ELF-1 (cell line): ENCODE measurements around the gene OR10K1.
"Not testable (repeated sequence)": the region's sequence is repeated elsewhere in the genome, so short reads cannot be mapped to it uniquely, and the experiment has no call there.

ENCODE experiments used
- DNase-seq: peaks from one replicate; pipeline ENCODE4 v3.0.0-alpha.2; 2016; ENCODE audit warnings: low read depth, low spot score

OR10K1 gene, protein sequence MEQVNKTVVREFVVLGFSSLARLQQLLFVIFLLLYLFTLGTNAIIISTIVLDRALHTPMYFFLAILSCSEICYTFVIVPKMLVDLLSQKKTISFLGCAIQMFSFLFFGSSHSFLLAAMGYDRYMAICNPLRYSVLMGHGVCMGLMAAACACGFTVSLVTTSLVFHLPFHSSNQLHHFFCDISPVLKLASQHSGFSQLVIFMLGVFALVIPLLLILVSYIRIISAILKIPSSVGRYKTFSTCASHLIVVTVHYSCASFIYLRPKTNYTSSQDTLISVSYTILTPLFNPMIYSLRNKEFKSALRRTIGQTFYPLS

DNA sequence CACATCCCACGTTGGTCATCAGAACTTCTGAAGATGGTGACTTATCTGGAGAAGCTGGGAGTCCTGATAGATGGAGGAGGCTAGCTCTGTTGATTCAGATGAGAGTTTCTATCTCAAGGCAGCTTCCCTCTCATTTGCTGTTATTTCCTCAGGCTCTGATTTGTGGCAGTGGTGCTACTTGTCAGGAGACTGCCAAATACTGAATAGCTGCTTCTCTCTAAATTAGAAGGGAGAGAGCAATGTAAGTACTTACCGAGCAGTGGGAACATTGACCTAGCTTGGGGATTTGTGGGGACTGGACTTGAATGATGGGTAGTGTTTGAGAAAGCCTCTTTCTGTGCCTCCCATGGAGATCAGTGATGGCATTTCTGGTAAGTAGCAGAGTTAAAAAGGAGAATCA is at the start of gene OR10K1:
OR10K1 (plus strand) TSS at position 301 of the 400 bp plus-strand sequence. CDS start 3,728 bp downstream, outside the sequence.
- no peak for DNase-seq

DNA sequence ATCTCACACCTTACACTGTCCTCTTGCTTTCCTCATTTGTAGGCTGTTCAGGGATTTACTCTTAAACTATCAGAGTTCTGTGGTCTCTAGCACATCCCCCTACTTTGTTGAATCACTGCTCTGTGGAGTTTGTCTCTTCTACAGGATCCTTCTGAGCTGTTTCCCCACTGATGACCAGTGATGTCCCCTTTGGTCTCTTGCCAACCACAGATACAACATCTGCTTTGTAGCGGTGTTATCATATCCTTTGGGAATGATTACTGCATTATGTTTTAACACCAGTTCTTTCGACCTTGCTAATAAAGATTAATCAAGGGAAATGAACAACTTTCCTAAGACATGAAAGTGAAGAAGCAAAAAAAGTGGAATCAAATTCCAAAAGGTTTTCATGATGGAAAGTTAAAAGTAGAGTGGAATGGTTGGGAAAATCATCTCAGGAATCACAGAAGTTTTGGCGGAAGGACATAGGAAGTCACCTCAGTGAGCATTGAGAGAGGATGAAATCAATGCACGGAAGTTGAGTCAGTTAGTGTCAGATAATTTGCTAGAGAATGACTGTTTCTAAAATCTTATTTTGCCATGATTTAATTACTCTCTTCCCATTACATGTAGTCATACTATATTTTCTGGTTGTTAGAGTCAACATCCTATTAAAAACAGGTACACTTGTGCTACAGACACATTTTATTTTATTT is 46.8 kb upstream of the OR10K1 start:
- DNase-seq = no peak

DNA sequence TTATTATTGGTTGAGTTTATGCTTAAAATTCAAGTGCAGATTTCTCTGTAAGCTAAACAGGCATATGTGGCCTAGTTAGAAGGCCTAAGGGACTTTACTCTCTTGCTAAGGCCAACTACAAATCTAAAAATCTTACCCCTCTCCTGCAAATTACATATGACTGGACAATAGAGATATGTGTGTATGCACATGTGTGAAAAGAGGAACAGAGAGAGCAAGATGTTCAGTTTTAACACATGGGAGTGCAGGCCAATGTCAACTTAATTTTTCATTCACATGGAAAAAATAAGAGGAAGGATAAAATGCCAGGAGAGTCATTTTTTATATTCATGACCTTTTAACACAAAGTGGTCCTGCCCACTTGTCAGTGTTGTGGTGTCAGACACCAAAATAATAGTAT is 44.0 kb upstream of the OR10K1 start:
- no peak for DNase-seq

DNA sequence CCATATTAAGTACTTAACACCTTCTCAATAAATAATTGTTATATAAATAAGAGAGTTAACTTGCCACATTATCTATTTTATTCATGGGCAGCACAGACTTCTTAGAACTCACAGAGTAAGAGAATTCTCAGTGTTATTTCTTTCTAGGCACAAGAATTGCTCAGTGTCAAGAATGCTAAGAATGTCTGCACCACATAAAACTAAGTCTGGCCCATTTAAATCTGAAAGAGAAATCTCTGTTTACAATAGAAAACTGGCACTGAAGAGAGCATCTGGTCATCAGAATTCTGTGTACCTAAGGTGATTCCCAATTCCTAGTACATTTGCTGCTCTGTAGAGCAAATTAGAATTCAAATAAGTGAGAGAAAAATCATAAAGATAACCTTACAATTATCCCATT is 39.4 kb upstream of the OR10K1 start:
- peak; percentile 1 for DNase-seq

DNA sequence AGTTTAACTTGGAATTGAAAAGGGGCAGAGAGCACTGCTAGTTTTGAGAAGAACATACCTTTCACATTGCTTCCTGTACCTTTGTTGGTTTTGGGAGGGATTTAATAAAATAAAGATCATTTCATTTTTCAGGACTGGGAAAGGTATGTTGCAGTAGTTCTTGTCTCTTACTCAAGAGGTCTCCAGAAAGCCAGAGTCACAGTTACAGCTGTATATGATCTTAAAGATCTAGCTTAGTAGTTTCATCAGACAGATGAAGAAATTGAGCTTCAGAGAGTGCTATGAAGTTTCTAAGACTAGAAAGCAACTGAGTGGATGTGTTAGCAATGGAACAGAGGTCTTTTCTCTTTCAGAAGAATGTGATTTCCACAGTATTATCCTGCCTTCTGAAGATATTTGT is 36.6 kb upstream of the OR10K1 start:
- DNase-seq = no peak

DNA sequence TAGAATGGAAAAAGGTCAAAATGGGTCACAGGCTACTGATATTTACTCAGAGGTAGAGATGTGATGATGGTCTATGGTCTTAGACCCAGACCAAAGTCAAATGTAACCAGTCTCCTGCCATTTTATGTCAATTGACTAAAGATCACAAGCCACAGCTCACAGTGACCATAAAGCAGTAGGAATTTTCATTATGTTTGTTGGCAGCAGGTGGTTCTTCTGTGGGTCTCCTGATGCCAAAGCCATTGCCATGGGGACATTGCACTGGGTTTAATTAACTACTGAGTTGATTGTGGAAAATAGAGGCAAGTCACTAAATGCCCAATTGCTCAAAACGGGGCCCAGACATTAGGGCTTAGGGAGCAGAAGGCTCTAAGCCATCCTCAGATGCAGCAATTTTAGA is 35.5 kb upstream of the OR10K1 start, which contains the start of gene OR10K2:
OR10K2 (minus strand) TSS at position 101 of the 400 bp plus-strand sequence. CDS start 5,371 bp downstream, outside the sequence.
- DNase-seq = no peak

DNA sequence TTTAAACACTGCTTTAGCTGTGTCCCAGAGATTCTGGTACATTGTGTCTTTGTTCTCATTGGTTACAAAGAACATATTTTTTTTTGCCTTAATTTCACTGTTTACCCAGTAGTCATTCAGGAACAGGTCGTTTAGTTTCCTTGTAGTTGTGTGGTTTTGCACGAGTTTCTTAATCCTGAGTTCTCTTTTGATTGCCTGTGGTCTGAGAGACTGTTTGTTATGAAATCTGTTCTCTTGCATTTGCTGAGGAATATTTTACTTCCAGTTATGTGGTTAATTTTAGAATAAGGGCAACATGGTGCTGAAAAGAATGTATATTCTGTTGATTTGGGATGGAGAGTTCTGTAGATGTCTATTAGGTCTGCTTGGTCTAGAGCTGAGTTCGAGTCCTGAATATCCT is 31.5 kb upstream of the OR10K1 start:
- DNase-seq = not testable (repeated sequence)

DNA sequence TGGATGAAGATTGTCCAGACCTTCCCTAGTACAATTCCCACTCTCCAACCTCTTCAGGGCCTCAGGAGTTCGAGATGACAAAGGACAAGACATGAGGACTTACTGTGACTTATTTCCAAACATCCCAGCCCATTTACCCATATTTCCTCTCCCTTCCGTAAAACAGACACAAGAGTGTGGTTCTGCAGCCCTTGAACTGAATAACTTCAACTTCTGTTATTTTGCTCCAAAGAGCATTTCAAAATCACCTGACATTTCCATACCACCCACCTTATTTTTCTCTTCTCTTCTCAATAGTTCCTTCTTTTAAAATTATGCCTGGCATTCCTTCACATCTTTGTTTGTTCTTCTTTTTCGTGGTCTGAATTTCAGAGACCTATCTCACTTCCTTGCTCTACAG is 26.9 kb upstream of the OR10K1 start:
- no peak for DNase-seq

DNA sequence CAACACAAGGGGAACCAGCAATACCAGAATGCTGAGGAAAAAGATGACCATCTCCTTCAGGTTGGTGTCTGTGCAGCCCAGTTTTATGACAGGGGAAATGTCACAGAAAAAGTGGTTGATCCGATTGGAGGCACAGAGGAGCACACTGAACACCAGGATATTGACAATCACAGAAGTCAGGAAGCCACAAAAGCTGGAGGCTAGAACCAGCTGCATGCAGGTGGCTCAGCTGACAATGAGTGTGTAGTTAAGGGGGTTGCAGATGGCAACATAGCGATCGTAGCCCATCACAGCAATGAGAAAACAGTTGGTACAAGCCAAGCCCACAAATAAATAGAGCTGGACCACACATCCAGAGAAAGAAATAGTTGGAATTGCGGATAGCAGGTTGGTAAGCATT is 16.3 kb upstream of the OR10K1 start:
- no peak for DNase-seq

DNA sequence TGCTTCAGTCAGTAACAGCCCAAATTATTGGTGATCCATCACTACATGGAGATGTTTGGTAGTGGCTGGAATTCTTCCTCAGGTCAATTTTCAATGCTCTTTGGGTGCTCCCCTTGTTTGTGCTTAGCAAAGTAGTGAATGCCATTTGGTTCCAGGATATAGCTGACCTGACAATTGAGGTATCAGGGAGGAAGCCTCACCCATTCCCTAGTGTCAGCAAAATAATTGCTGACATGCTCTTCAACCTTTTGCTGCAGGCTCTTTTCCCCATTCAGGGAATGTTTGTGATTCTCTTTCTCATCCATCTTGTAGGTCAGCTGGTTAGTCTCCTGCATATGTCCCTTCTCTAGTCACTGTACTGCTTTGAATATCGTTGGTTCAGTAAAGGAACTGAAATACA is 7.1 kb upstream of the OR10K1 start:
- DNase-seq = peak; percentile 16

DNA sequence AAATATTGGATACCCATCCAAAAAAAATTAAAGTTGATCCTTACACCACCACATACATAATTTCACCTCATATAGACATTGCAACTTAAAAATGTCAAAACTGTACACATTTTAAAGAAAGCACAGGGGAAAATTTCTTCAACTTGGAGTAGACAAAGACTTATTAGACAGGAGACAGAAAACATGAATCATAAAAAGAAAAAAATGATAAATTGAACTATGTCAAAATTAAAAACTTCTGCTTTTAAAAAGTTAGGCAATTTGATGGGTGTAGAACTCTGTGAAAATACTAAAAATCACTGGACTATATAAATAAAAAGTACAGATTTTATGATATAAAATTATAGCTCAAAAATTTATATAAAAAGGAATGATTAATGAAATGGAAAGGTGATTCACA is 4.4 kb upstream of the OR10K1 start:
- no peak for DNase-seq

DNA sequence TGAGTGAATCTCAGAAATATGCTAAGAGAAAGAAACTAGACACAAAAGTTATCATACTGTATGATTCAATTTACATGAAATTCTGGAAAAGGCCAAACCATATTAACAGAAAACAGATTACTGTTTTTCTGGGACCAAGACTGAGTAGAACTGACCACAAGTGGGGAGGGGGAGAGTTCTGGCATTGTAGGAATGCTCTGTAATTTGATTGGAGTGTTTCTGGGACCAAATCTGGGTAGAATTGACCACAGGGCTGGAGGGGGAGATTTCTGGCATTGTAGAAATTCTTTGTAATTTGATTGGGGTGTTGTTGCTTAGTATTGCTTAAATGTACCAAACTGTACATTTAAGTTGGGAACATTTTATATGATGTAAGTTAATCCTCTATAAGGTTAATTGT is 3.4 kb upstream of the OR10K1 start:
- DNase-seq = no peak

DNA sequence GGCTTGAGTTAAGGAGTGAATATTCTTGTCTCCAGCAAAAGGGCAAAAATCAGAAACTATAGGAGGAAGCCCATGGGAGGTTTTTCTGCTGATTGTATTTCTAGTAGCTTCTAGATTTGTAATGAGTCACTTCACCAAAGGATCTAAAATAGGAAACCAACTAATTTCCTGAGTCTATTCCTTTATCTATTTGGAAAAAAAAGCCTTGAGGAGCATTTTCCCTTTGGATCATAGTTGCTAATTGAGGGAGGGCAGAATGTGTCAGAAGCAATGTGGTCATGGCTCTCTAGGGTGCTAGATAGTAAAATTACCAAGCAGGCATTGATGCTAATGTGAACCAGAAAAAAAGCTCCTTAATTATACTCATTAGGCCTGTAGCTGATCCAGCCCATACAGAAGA is 10.3 kb downstream of the OR10K1 start, which contains the start of gene OR10R2:
OR10R2 (plus strand) TSS at position 301 of the 400 bp plus-strand sequence. CDS start 106 bp downstream, outside the sequence.
- DNase-seq = no peak

DNA sequence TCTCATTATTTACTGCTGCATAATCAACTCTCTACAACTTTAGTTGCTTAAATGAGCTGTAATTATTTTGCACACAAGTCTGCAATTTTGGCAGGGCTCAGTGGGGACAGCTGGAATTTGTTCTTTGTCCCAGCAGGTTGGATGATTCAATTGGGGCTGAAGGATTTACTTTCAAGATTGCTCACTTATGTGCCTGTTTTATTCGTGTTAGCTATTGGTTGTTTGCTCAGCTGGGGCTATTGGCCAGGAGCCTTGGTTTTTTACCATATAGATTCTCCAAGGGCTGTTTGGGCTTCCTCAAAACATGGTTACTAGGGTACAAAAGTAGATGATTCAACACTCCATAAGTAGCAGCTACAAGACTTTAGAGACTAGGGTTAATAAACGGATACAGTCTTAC is 23.8 kb downstream of the OR10K1 start:
- DNase-seq = no peak

DNA sequence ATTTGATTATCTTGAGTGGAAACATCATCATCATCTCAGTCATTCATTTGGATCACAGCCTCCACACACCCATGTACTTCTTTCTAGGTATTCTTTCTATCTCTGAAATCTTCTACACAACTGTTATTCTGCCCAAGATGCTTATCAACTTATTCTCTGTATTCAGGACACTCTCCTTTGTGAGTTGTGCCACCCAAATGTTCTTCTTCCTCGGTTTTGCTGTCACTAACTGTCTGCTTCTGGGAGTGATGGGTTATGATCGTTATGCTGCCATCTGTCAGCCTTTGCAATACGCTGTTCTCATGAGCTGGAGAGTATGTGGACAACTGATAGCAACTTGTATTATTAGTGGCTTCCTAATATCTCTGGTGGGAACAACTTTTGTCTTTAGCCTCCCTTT is 29.7 kb downstream of the OR10K1 start:
- no peak for DNase-seq

DNA sequence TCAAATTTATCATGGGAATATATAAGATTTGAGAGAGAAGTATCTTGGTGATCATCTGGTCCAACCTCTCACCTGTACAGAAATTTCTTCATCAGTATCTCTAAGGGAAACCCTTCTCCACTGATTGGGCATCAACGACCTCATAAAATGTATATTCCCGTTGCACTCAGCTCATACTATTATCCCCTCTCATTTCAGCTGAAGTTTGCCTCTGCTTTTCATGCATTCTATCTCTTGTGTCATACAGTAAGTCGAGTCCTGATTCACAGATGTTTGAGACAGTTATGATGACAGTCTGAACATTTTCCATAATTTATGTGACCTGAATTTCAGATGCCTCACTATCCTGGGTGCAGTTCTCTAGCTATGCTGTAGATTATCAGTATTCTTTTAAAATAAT is 31.4 kb downstream of the OR10K1 start:
- DNase-seq = no peak

DNA sequence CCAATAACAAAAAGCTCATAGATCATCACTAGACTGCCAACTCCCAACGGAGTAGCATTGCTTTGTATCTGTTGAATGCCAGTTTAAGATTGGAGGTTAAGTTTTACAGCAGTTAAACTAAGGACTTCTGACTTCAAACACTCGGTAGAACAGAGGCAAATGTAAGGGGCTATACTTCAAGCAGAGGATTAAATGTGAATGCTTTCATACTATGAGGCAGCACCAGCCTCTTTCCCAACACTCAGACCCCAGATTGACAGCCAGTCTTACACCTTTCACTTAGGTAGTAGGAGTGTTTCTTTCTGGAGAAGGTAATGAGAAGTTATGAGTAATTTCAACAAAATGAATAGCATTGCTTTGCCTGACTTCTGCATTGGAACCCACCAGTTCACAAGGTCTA is 33.2 kb downstream of the OR10K1 start:
- no peak for DNase-seq

DNA sequence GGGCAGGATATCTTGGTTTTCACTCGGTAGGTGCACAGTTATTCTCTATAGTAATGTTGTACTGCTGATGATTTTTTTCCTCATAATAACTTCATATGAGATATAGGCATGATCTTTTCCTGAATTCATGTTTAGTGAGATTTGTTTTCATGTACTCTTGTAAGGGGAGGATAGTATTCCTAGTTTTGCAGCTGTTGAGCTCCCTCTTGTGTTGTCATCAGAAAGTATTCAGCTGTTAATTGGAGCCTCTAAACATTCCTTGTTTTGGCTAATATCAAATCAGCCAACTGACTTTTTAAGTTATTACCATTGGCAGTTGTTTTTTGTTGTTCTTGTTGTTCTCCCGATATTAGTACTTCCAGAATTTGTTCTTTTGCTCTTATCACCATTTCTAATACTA is 34.7 kb downstream of the OR10K1 start:
- no peak for DNase-seq

DNA sequence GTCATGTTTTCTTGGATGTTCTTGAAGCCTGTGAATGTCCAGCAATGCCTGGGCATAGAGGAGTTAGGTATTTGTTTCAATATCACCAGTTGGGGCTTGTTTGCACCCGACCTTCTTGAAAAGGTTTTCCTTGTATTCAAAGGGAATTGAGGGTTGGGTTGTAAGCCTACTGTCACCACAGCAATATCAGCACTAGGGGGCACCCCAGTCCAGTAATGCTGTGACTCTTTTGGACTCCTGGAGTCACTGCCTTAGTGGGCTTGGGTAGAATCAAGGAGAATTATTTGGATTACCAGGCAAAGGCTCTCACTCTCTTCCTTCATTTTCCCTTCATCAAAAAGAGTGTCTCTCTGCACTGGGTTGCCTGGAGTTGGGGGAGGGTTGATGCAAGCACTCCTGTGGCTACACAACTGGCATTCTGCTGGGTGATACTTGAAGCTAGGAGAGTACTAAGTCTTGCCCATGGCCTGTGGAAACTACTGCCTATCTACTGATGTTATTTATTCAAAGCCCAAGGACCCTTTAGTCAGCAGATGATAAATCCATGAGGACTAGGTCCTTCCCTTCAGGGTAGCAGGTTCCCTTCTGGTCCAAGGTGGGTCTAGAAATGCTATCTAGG is 44.8 kb downstream of the OR10K1 start:
- peak; percentile 53 for DNase-seq

DNA sequence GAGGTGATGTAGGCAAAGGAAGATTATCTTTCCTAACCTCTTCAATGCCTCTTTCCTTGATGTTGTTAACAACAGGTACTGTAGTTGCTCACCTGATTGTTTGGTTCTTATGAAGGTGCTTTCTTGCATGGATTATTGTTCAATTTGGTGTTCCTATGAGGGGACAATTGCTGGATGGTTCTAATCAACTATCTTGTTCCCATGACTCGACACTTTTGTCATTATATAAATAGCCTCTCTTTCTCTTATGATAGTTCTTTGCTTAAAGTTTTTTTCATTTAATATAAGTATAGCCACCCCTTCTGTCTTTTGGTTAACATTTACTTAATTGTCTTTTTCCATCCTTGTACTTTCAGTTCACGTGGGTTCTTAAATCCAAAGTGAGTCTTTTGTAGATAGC is 45.9 kb downstream of the OR10K1 start:
- DNase-seq = no peak

DNA sequence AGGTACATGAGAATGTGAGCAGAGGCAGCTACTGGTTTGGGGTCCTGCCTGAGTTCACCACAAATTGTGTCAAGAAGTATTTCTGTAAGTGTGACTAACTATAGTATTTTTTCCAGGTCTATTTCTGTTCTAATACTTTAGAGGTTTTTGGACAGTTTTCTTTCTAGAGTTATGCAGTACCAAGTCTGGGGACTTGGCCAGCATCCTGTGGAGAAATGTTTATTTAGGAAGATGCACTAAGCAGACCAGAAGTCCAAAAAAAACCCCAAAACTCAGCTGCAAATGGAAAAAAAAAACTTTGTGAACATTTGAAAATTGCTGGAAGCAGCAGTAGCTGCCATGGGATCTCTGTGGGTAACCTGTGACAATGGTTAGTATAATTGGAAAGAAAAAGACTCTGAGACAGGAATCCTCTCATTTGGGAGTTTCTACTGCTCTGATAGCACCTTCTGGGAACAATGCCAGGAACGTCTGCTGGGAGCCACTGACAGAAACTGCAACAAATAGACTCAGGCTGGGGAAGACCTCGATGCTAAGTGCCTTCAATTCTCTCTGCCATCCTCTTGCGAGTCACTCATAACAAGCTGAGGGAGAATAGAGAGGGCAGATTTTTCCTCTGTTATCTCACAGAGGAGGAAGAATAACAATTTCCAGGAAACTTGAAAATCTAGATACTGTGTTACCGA is 48.0 kb downstream of the OR10K1 start:
- no peak for DNase-seq

DNA sequence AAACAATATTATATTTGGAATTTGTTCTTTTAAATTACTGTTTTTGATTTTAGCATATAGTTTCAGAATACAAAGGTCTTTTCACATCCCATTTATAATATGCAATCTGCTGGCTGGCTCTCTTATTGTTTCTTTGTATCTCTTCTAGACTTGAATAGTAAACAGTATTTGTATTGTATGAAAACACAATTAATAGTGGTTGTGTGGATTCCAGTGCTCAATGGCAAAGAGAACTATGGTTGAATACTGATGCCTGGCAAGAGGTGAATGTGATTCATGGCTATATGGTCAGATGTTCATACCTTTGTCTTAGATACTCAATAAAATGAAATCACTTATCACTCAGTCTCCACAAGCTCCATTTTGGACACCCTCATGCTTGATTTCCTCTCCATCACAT is 55.3 kb downstream of the OR10K1 start:
- no peak for DNase-seq
